Lower lobe of right lung (tissue), 2 donors: ENCODE data around the gene RICTOR. TPM values are rescaled to one million over a fixed set of nuclear protein-coding genes. Genes with fewer than 3 reads are reported as not detected.
A peak's percentile ranks its signal among the peaks of the same experiment; 100 is the strongest.
"Not testable (repeated sequence)": the region's sequence is repeated elsewhere in the genome, so short reads cannot be mapped to it uniquely, and the experiment has no call there.

Source experiments
- ATAC-seq, 2 donors: fragments of 200-7000 bp; cut with Tn5 transposase; one replicate each; pipeline ENCODE4 v1.9.1; 2020 to 2022; ENCODE audit warnings: mild to moderate bottlenecking in 2 of 2, moderate library complexity in 2 of 2
- DNase-seq: peaks from one replicate; pipeline ENCODE4 v3.0.0-alpha.2; 2020
- H3K27ac ChIP-seq: fragments of 200-600 bp; one replicate; pipeline ENCODE4 v1.8.0; 2022
- H3K27me3 ChIP-seq: fragments of 200-600 bp; one replicate; pipeline ENCODE4 v1.8.0; 2022; ENCODE audit warnings: low read depth
- H3K36me3 ChIP-seq: fragments of 200-600 bp; one replicate; pipeline ENCODE4 v1.8.0; 2022; ENCODE audit warnings: mild to moderate bottlenecking
- H3K4me1 ChIP-seq: fragments of 200-600 bp; one replicate; pipeline ENCODE4 v1.8.0; 2022
- H3K4me3 ChIP-seq: fragments of 200-600 bp; one replicate; pipeline ENCODE4 v1.8.0; 2022; ENCODE audit warnings: mild to moderate bottlenecking
- H3K9me3 ChIP-seq: fragments of 200-600 bp; one replicate; pipeline ENCODE4 v1.8.0; 2022
- intact Hi-C: fragments of 100-400 bp; cut with DNase I; formaldehyde crosslinking; loops from one replicate; pipeline ENCODE4 v1.11.0; 2022
- total RNA-seq: library from RNA; stranded (reverse); fragmentation: NEBNext Ultra II Directional; extraction: Animal tissue kit (Norgen Biotek cat#: 25700); gene quantifications from one replicate; pipeline ENCODE4 v1.2.1, GENCODE V29; 2021
- TF ChIP-seq, protein P1 (sequence below): fragments of 200-600 bp; IDR thresholded peaks from one replicate; pipeline ENCODE4 v1.8.0; 2022; ENCODE audit warnings: antibody characterized with exemption, mild to moderate bottlenecking
- donor health status: DM: no; HTN: yes; CAD: no; lungs with severe emphysema.

The RICTOR gene
- total RNA-seq, 1 donor from 2014 or later = 52.1 TPM

DNA sequence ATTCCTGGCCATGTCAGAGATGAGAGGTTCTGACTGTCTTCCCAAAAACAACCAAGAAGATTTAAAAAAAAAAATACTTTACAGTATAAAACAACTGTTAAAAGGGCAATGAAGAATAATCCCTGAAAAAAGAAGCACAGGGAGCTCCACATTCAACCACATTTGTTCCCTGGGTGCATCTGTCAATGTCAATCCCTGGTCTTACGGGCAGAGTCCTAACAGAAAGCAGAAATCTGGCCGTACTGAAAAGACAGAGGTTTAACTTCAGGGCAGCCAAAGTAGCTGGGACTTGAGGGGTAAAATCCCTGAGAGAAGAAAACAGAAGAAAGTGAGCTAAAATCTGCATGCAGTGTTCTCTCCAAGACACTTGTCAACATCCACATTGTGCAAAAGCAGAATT lies 76.6 kb downstream of the RICTOR start:
- DNase-seq (no peak), ATAC-seq (no peak)
- H3K9me3 ChIP-seq = no peaks in the 10 kb centered on the region
- intact Hi-C loops = loop anchor here (10.0 kb wide), 1 partner anchor 87 kb away; no protein-coding TSS in a partner anchor
- no peaks in the 10 kb centered on the region for H3K27me3 ChIP-seq
- no peak overlapping the region for H3K27ac ChIP-seq
- peaks cover 7% of the 10 kb centered on the region for H3K36me3 ChIP-seq
- no peak overlapping the region for H3K4me3 ChIP-seq
- TF ChIP-seq, protein P1, sequence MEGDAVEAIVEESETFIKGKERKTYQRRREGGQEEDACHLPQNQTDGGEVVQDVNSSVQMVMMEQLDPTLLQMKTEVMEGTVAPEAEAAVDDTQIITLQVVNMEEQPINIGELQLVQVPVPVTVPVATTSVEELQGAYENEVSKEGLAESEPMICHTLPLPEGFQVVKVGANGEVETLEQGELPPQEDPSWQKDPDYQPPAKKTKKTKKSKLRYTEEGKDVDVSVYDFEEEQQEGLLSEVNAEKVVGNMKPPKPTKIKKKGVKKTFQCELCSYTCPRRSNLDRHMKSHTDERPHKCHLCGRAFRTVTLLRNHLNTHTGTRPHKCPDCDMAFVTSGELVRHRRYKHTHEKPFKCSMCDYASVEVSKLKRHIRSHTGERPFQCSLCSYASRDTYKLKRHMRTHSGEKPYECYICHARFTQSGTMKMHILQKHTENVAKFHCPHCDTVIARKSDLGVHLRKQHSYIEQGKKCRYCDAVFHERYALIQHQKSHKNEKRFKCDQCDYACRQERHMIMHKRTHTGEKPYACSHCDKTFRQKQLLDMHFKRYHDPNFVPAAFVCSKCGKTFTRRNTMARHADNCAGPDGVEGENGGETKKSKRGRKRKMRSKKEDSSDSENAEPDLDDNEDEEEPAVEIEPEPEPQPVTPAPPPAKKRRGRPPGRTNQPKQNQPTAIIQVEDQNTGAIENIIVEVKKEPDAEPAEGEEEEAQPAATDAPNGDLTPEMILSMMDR = no peak
- H3K4me1 ChIP-seq = no peaks in the 10 kb centered on the region

DNA sequence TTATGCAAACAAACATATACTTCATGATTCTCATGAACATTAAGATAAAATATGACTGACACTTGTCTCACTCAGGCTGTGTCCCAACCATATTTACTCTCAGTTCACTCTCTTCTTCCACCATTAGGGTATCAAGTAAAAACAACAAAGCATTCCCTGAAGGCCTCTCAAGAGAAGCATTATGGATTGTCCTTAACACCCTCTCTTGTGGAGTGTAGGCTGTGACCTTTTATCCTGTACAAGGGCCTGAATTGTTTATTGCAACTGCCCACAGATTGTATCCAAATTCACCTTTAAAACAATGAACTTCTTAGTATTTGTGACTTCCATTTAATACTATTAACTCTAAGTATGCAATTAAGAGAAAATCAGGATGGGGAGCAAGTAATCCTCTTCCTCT lies 78.1 kb downstream of the RICTOR start:
- no peak overlapping the region for H3K4me3 ChIP-seq
- no peaks in the 10 kb centered on the region for H3K9me3 ChIP-seq
- no peak overlapping the region for H3K27ac ChIP-seq
- H3K36me3 ChIP-seq = no peaks in the 10 kb centered on the region
- TF ChIP-seq, protein P1 = no peak
- intact Hi-C loops = loop anchor here (10.0 kb wide), 1 partner anchor 89 kb away; no protein-coding TSS in a partner anchor
- DNase-seq = no peak
- no peaks in the 10 kb centered on the region for H3K4me1 ChIP-seq
- no peak for ATAC-seq
- H3K27me3 ChIP-seq = no peaks in the 10 kb centered on the region

DNA sequence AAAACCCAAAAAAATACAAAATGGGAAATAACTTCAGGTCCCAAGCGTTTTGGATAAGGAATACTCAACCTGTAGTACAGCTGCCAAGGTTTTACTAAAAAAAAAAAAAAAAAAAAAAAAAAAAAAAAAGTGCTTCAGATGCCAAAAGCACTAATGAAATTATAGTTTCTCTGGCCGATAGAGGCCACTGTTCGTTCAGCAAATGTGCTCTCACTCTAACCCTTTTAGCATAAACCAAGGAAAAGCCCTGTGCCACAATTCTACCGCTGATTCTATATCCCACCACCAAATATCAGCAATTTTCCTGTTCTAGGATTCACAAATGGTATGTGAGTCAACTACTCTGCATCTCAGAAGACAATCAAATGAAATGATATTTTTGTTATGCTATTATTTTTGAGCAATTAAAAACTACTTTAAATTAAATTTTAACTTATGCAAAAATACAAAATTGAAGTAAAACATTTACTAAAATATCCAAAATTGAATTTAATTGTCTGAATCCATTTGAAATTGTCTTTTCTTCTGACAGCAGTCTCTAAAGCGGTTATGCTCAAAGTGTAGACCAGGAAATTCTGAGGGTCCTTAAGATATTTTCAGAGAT lies 79.8 kb downstream of the RICTOR start:
- TF ChIP-seq, protein P1 = peak; percentile 59
- Histone ChIP-seq H3K36me3 (peaks cover 7% of the 10 kb centered on the region), H3K4me1 (no peaks in the 10 kb centered on the region), H3K27me3 (no peaks in the 10 kb centered on the region), H3K9me3 (no peaks in the 10 kb centered on the region), H3K4me3 (no peak overlapping the region), H3K27ac (no peak overlapping the region)
- ATAC-seq (peak; percentile 64 to 85), DNase-seq (no peak)
- intact Hi-C loops = loop anchor here (10.0 kb wide), 1 partner anchor 90 kb away; no protein-coding TSS in a partner anchor

DNA sequence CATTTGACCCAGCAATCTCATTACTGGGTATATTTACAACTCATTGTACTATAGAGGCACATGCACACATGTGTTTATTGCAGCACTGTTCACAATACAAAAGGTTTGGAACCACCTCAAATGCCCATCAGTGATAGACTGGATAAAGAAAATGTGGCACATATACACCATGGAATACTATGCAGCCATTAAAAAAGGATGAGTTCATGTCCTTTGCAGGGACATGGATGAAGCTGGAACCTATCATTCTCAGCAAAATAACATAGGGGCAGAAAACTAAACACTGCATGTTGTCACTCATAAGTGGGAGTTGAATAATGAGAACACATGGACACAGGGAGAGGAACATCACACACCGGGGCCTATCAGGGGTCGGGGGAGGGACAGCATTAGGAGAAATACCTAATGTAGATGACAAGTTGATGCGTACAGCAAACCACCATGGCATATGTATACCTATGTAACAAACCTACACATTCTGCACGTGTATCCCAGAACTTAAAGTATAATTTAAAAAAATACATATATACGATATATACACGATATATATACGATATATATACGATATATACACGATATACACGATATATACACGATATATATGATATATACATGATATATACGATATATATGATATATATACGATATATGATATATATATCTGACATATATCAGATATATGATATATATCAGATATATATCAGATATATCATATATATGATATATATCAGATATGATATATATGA lies 84.1 kb downstream of the RICTOR start:
- H3K27me3 ChIP-seq, H3K9me3 ChIP-seq, H3K4me1 ChIP-seq, H3K4me3 ChIP-seq, DNase-seq, ATAC-seq, H3K27ac ChIP-seq: not testable (repeated sequence)
- intact Hi-C loops = loop anchor here (10.0 kb wide), 1 partner anchor 95 kb away; no protein-coding TSS in a partner anchor
- peaks cover 19% of the 10 kb centered on the region for H3K36me3 ChIP-seq

DNA sequence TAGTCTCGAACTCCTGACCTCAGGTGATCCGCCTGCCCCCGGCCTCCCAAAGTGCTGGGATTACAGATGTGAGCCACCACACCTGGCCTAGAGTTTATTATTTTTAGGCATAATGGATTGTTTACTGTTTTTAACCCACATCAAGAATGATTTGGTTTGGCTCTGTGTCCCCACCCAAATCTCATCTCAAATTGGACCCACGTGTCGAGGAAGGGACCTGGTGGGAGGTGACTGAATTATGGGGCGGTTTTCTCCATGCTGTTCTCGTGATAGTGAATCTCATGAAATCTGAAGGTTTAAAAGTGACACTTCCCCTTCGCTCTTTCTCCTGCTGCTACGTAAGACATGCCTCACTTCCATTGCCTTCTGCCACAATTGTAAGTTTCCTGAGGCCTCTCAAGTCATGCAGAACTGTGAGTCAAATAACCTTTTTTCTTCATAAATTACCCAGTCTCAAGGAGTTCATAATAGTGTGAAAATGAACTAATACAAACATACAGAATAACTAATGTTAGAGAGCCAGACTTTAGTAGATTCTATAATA lies 88.2 kb downstream of the RICTOR start:
- no peaks in the 10 kb centered on the region for H3K4me1 ChIP-seq
- intact Hi-C loops = no loop called here
- no peaks in the 10 kb centered on the region for H3K27me3 ChIP-seq
- no peaks in the 10 kb centered on the region for H3K9me3 ChIP-seq
- no peak overlapping the region for H3K27ac ChIP-seq
- H3K4me3 ChIP-seq = no peak overlapping the region
- no peak for ATAC-seq
- TF ChIP-seq, protein P1 = no peak
- peaks cover 23% of the 10 kb centered on the region for H3K36me3 ChIP-seq
- DNase-seq = no peak

DNA sequence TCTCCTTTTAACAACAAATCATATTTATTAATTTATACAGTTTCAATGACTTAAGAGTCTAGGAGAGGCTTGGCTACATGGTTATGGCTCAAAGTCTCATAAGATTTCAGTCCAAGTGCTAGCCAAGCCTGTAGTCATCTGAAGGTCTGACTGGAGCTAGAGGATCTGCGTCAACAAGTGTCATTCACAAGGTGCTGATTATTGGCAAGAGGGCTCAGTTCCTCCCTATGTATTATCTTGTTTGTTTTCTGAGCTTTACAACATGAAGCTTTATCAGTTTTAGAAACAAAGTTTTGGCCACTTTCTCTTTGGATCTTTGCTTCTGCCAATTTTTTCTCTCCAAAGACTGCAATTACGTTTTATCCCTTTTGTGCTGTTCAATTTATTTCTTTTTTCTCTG lies 94.7 kb downstream of the RICTOR start:
- DNase-seq (no peak), ATAC-seq (no peak)
- Histone ChIP-seq H3K36me3 (peaks cover 31% of the 10 kb centered on the region), H3K4me1 (no peaks in the 10 kb centered on the region), H3K27me3 (no peaks in the 10 kb centered on the region), H3K9me3 (no peaks in the 10 kb centered on the region), H3K27ac (no peak overlapping the region), H3K4me3 (no peak overlapping the region)
- TF ChIP-seq, protein P1 = no peak
- intact Hi-C loops = no loop called here
